ENCODE results near the gene KCND2.

DNA sequence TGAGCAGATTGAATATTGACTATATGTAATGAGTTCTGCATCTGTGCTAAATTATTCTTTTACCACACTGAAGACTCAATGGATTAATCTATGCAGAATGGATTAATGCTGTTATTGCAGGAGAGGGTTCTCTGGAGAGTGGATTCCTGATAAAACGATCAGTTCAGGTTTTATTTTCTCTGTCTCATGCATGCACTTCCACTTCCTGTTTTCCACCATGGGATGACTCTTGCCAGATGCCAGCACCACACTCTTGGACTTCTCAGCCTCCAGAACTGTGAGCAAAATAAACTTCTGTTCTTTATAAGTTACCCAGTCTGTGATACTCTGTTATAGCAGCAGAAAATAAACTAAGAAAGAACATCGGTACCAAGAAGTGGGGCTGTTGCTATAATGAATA lies 207.5 kb downstream of the KCND2 start:
- no peak for TF ChIP-seq SUZ12 (IDR thresholded peaks at IDR 0.05; ENCODE audit: extremely low read depth, insufficient read depth, insufficient read length)
- TF ChIP-seq ZNF274 (IDR thresholded peaks at IDR 0.05; ENCODE audit: low read depth, low read length) = no peak
- no peak for TF ChIP-seq YY1 (IDR thresholded peaks at IDR 0.05; ENCODE audit: insufficient read depth, insufficient read length)

All from NT2/D1 (cell line).